Fibroblast of the aortic adventitia (primary cell): ENCODE measurements around the gene RETREG3. TPM values are rescaled to one million over a fixed set of nuclear protein-coding genes. Genes with fewer than 3 reads are reported as not detected.

Experiments used
- DNase-seq: peaks from one replicate; pipeline ENCODE4 v3.0.0-alpha.2; 2010; ENCODE audit warnings: low read depth
- H3K4me3 ChIP-seq: 2 replicates; pipeline ENCODE4 v1.5.1; 2011; ENCODE audit warnings: low read depth, mild to moderate bottlenecking, control low read depth, low read length, moderate library complexity
- total RNA-seq: library from RNA; depleted of rRNA; stranded (reverse); fragments of >200 nt; gene quantifications from 2 replicates; pipeline ENCODE4 v1.2.3, GENCODE V29; 2012; ENCODE audit warnings: low replicate concordance
- TF ChIP-seq, protein P1 (sequence below): IDR thresholded peaks from 2 replicates; pipeline ENCODE4 v1.5.1; 2011; ENCODE audit warnings: mild to moderate bottlenecking, low read length, control low read depth, inconsistent platforms; ENCODE audit not compliant: insufficient read depth

The RETREG3 gene
- total RNA-seq, 1 donor, result 52.6 TPM

GRCh38 chr17:42608305-42609181, 631 bp downstream of the RETREG3 start:
- TF ChIP-seq, protein P1, sequence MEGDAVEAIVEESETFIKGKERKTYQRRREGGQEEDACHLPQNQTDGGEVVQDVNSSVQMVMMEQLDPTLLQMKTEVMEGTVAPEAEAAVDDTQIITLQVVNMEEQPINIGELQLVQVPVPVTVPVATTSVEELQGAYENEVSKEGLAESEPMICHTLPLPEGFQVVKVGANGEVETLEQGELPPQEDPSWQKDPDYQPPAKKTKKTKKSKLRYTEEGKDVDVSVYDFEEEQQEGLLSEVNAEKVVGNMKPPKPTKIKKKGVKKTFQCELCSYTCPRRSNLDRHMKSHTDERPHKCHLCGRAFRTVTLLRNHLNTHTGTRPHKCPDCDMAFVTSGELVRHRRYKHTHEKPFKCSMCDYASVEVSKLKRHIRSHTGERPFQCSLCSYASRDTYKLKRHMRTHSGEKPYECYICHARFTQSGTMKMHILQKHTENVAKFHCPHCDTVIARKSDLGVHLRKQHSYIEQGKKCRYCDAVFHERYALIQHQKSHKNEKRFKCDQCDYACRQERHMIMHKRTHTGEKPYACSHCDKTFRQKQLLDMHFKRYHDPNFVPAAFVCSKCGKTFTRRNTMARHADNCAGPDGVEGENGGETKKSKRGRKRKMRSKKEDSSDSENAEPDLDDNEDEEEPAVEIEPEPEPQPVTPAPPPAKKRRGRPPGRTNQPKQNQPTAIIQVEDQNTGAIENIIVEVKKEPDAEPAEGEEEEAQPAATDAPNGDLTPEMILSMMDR, result no peak
- DNase-seq, result no peak
- peak overlapping the region; percentile 98 for H3K4me3 ChIP-seq

GRCh38 chr17:42607769-42608168, 1.4 kb downstream of the RETREG3 start:
- peak overlapping the region; percentile 98 for H3K4me3 ChIP-seq
- TF ChIP-seq, protein P1, result no peak
- no peak for DNase-seq

GRCh38 chr17:42603318-42603717, 5.9 kb downstream of the RETREG3 start:
- TF ChIP-seq, protein P1, result no peak
- no peak for DNase-seq
- H3K4me3 ChIP-seq, result no peak overlapping the region

DNA sequence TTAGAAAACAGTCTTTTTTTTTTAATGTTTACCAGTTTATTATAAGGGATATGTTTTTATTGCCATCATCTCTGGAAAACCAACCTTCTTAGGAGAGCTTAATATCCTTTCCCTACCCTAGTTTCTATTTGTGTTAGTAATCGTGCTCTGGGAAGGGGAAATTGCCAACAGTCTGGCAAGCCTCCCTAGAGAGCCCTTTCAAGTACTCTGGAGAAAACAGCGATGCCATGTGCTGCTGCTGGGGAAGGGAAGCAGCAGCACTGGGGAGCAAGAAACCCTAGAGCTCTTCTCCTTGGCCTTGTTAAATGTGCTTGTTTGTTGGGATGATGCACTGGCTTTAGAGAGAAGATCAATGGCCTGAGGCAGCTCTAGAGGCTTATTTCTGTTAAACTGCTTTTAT, 10.3 kb downstream of the RETREG3 start:
- no peak for DNase-seq
- TF ChIP-seq, protein P1, result no peak
- H3K4me3 ChIP-seq, result no peak overlapping the region

DNA sequence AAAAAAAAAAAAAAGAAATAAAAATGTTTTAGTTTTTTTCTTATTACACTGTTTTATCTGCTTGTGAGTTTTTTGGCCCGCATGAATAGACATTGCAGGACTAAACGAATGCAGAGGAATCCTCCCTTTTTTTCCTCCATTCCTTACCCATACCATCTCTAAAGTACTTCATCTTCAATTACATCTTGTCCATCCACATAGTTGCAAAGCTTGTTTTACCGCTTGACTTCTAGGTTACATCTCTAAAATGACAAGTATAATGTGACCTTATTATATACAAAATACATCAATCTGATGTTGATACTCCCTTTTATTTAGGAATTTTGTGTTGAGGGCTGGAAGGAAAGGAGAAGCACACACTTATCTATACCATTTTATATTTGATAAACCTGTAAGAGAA, 12.8 kb downstream of the RETREG3 start:
- TF ChIP-seq, protein P1, result no peak
- DNase-seq, result no peak
- no peak overlapping the region for H3K4me3 ChIP-seq

DNA sequence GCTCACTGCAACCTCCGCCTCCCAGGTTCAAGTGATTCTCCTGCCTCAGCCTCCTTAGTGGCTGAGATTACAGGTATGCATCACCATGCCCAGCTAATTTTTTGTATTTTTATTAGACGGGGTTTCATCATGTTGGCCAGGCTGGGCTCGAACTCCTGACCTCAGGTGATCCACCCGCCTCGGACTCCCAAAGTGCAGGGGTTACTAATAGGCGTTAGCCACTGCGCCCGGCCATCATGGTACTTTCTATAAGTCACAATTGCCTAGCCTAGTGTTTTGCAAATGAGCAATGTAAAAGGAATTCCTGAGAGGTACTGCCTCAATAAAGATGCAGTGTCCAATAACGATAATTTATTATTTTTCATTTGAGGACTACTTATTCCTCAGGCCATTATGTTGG, 17.8 kb downstream of the RETREG3 start:
- no peak for DNase-seq
- TF ChIP-seq, protein P1, result no peak
- no peak overlapping the region for H3K4me3 ChIP-seq

GRCh38 chr17:42590886-42591285, 18.3 kb downstream of the RETREG3 start:
- no peak overlapping the region for H3K4me3 ChIP-seq
- TF ChIP-seq, protein P1, result no peak
- no peak for DNase-seq
